A673 (cell line): ENCODE data around the gene BEND5. TPM values are rescaled to one million over a fixed set of nuclear protein-coding genes. Genes with fewer than 3 reads are reported as not detected.

Experiments used
- BruUV-seq: library from RNA; stranded (reverse); fragments of 400-500 nt; replicated peaks from 2 replicates; lab custom pipeline; 2021; lab: Mats Ljungman, UMichigan
- CTCF ChIA-PET: fragments of 300-600 bp; sonication (Branson Sonifier 250); formaldehyde crosslinking; loops from one replicate; lab custom pipeline; 2022; ENCODE audit warnings: antibody characterized with exemption; lab: Charles Lee
- POLR2A ChIA-PET: fragments of 300-600 bp; sonication (Branson Sonifier 250); formaldehyde crosslinking; loops from one replicate; lab custom pipeline; 2022; ENCODE audit warnings: antibody characterized with exemption; ENCODE audit not compliant: low non-redundant PET; lab: Charles Lee
- DNase-seq: peaks from one replicate; pipeline ENCODE4 v3.0.0-alpha.2; 2015; ENCODE audit warnings: low spot score
- H3K27ac ChIP-seq: fragments of 200-600 bp; sonication (generic); 2 replicates; pipeline ENCODE4 v1.5.1; 2016; ENCODE audit warnings: mixed run types, low read depth, mild to moderate bottlenecking, mixed read lengths, antibody characterized with exemption, low read length; ENCODE audit not compliant: poor library complexity, severe bottlenecking
- H3K27me3 ChIP-seq: fragments of 200-600 bp; sonication (generic); replicated peaks from 2 replicates; pipeline ENCODE4 v1.6.1; 2017; ENCODE audit warnings: mixed run types, low read depth, mild to moderate bottlenecking, mixed read lengths, antibody characterized with exemption, low read length; ENCODE audit not compliant: insufficient read depth, poor library complexity
- H3K36me3 ChIP-seq: fragments of 200-600 bp; sonication (generic); 2 replicates; pipeline ENCODE4 v1.6.1; 2016; ENCODE audit warnings: mixed run types, mild to moderate bottlenecking, mixed read lengths, antibody characterized with exemption, low read length; ENCODE audit not compliant: insufficient read depth, poor library complexity, severe bottlenecking
- H3K4me1 ChIP-seq: fragments of 200-600 bp; sonication (generic); 2 replicates; pipeline ENCODE4 v1.6.1; 2017; ENCODE audit warnings: mixed run types, mild to moderate bottlenecking, mixed read lengths, antibody characterized with exemption, low read length; ENCODE audit not compliant: insufficient read depth, poor library complexity, severe bottlenecking
- H3K4me3 ChIP-seq: fragments of 200-600 bp; sonication (generic); 2 replicates; pipeline ENCODE4 v1.5.1; 2016; ENCODE audit warnings: low read depth, mixed run types, mild to moderate bottlenecking, mixed read lengths, low read length; ENCODE audit not compliant: poor library complexity, severe bottlenecking
- H3K9me3 ChIP-seq: fragments of 200-600 bp; sonication (generic); 2 replicates; pipeline ENCODE4 v1.6.1; 2016; ENCODE audit warnings: mixed run types, low read depth, mild to moderate bottlenecking, mixed read lengths, antibody characterized with exemption, low read length; ENCODE audit not compliant: poor library complexity, severe bottlenecking
- CTCF ChIP-seq: fragments of 300-800, 200-600 bp; sonication (generic); conservative IDR thresholded peaks from 2 replicates; pipeline ENCODE4 v1.5.1; 2017; ENCODE audit warnings: low read depth, mild to moderate bottlenecking, antibody characterized with exemption, low read length, moderate library complexity, mixed read lengths
- EZH2 ChIP-seq: fragments of 200-600 bp; sonication (generic); IDR thresholded peaks from 2 replicates; pipeline ENCODE4 v1.6.1; 2017; ENCODE audit warnings: borderline replicate concordance, low read depth, mild to moderate bottlenecking, mixed read lengths, antibody characterized with exemption, low read length; ENCODE audit not compliant: poor library complexity, severe bottlenecking
- intact Hi-C: fragments of 100-400 bp; cut with micrococcal nuclease; formaldehyde crosslinking; loops from one replicate; pipeline ENCODE4 v1.10.0; 2022; ENCODE audit not compliant: unreplicated experiment
- total RNA-seq: library from RNA; stranded (reverse); gene quantifications from 2 replicates; pipeline ENCODE4 v1.2.3, GENCODE V29; 2021

The BEND5 gene
- total RNA-seq, 1 experiment from 2014 or later: 6.2 TPM

- H3K27ac ChIP-seq: no peak overlapping the region
- no TSS peak for BruUV-seq
- CTCF ChIA-PET: no interaction called here
- TF ChIP-seq EZH2 (no peak), CTCF (no peak)
- no peaks in the 10 kb centered on the region for H3K9me3 ChIP-seq
- peak; percentile 19 for DNase-seq
- POLR2A ChIA-PET: no interaction called here
- no peaks in the 10 kb centered on the region for H3K27me3 ChIP-seq
- H3K4me1 ChIP-seq: no peaks in the 10 kb centered on the region
- no peak overlapping the region for H3K4me3 ChIP-seq
- intact Hi-C loops: no loop called here
- no peaks in the 10 kb centered on the region for H3K36me3 ChIP-seq
Measured at GRCh38 chr1:48807554-48808260, 31.0 kb upstream of the BEND5 start.

GRCh38 chr1:48803474-48803873, 26.8 kb upstream of the BEND5 start:
- H3K36me3 ChIP-seq: no peaks in the 10 kb centered on the region
- no TSS peak for BruUV-seq
- no peak for DNase-seq
- H3K27me3 ChIP-seq: no peaks in the 10 kb centered on the region
- TF ChIP-seq CTCF (no peak), EZH2 (no peak)
- intact Hi-C loops: no loop called here
- no peak overlapping the region for H3K4me3 ChIP-seq
- ChIA-PET POLR2A (interaction anchor here (0.5 kb wide), 1 partner anchor 24 kb away, joined by 3 read pairs; no protein-coding TSS in a partner anchor), CTCF (no interaction called here)
- no peaks in the 10 kb centered on the region for H3K9me3 ChIP-seq
- no peaks in the 10 kb centered on the region for H3K4me1 ChIP-seq
- no peak overlapping the region for H3K27ac ChIP-seq

GRCh38 chr1:48794816-48795215, 18.1 kb upstream of the BEND5 start:
- Histone ChIP-seq H3K4me1 (no peaks in the 10 kb centered on the region), H3K9me3 (no peaks in the 10 kb centered on the region), H3K36me3 (no peaks in the 10 kb centered on the region), H3K27ac (no peak overlapping the region), H3K4me3 (no peak overlapping the region), H3K27me3 (no peaks in the 10 kb centered on the region)
- intact Hi-C loops: no loop called here
- no TSS peak for BruUV-seq
- no peak for DNase-seq
- TF ChIP-seq CTCF: no peak
- no peak for TF ChIP-seq EZH2
- ChIA-PET POLR2A (no interaction called here), CTCF (no interaction called here)
